ENCODE results near the gene TRAF3IP1. TPM values are rescaled to one million over a fixed set of nuclear protein-coding genes. Genes with fewer than 3 reads are reported as not detected.

The TRAF3IP1 gene
- total and polyA plus RNA-seq, 2 of the 13 experiments (the other 11 are each of a cell fraction or from before 2014, with no cell fraction given), result 4.1 to 12.9 TPM

DNA sequence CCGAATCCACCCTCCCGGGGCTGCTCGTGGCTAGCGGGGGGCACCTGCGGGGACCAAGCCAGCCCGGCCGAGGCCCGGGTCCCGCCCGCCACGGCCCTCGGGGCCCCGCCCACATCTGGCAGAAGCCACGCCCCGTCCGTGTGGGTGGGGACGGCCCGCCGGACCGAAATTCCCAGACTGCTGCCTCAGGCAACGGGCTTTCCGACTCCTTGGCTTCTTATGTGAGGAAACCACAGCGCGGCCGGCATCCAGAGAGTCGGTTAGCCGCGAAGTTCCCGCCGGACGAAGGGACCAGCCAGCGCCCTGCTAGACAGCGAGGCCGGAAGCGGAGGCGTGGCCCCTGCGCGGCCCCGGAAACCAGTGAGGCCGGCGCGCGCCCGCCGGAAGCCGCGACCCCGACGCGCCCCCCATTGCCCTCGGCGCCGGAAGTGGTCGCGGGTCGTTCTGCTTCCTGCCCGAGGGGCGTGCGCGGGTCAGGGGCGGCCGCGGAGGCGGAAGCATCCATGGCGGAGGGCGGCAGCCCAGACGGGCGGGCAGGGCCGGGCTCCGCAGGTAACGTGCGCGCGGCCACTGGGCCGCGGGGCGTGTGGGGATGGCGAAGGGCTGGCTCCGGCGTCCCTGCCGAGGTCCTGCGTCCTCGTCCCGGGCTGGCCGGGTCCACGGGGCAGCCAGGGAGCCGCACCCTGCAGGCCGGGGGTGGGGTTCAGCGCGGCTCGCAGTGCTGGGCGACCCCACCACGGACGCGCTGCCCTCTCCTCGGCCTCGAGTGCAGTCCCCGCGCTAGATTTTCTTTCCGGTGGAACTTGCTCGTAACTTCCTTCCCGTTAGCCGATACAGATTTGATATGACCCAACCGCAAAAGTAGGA, 106.5 kb downstream of the TRAF3IP1 start, which contains the start of gene ASB1 (continued):
- TF ChIP-seq, protein P1, sequence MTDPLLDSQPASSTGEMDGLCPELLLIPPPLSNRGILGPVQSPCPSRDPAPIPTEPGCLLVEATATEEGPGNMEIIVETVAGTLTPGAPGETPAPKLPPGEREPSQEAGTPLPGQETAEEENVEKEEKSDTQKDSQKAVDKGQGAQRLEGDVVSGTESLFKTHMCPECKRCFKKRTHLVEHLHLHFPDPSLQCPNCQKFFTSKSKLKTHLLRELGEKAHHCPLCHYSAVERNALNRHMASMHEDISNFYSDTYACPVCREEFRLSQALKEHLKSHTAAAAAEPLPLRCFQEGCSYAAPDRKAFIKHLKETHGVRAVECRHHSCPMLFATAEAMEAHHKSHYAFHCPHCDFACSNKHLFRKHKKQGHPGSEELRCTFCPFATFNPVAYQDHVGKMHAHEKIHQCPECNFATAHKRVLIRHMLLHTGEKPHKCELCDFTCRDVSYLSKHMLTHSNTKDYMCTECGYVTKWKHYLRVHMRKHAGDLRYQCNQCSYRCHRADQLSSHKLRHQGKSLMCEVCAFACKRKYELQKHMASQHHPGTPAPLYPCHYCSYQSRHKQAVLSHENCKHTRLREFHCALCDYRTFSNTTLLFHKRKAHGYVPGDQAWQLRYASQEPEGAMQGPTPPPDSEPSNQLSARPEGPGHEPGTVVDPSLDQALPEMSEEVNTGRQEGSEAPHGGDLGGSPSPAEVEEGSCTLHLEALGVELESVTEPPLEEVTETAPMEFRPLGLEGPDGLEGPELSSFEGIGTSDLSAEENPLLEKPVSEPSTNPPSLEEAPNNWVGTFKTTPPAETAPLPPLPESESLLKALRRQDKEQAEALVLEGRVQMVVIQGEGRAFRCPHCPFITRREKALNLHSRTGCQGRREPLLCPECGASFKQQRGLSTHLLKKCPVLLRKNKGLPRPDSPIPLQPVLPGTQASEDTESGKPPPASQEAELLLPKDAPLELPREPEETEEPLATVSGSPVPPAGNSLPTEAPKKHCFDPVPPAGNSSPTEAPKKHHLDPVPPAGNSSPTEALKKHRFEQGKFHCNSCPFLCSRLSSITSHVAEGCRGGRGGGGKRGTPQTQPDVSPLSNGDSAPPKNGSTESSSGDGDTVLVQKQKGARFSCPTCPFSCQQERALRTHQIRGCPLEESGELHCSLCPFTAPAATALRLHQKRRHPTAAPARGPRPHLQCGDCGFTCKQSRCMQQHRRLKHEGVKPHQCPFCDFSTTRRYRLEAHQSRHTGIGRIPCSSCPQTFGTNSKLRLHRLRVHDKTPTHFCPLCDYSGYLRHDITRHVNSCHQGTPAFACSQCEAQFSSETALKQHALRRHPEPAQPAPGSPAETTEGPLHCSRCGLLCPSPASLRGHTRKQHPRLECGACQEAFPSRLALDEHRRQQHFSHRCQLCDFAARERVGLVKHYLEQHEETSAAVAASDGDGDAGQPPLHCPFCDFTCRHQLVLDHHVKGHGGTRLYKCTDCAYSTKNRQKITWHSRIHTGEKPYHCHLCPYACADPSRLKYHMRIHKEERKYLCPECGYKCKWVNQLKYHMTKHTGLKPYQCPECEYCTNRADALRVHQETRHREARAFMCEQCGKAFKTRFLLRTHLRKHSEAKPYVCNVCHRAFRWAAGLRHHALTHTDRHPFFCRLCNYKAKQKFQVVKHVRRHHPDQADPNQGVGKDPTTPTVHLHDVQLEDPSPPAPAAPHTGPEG (CRISPR knock-in tag; IDR thresholded peaks at IDR 0.05), result peak; percentile 31; the same call in 1 of the 2 replicates
- TF ChIP-seq, protein P2, sequence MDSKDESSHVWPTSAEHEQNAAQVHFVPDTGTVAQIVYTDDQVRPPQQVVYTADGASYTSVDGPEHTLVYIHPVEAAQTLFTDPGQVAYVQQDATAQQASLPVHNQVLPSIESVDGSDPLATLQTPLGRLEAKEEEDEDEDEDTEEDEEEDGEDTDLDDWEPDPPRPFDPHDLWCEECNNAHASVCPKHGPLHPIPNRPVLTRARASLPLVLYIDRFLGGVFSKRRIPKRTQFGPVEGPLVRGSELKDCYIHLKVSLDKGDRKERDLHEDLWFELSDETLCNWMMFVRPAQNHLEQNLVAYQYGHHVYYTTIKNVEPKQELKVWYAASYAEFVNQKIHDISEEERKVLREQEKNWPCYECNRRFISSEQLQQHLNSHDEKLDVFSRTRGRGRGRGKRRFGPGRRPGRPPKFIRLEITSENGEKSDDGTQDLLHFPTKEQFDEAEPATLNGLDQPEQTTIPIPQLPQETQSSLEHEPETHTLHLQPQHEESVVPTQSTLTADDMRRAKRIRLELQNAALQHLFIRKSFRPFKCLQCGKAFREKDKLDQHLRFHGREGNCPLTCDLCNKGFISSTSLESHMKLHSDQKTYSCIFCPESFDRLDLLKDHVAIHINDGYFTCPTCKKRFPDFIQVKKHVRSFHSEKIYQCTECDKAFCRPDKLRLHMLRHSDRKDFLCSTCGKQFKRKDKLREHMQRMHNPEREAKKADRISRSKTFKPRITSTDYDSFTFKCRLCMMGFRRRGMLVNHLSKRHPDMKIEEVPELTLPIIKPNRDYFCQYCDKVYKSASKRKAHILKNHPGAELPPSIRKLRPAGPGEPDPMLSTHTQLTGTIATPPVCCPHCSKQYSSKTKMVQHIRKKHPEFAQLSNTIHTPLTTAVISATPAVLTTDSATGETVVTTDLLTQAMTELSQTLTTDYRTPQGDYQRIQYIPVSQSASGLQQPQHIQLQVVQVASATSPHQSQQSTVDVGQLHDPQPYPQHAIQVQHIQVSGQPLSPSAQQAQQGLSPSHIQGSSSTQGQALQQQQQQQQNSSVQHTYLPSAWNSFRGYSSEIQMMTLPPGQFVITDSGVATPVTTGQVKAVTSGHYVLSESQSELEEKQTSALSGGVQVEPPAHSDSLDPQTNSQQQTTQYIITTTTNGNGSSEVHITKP (CRISPR knock-in tag; IDR thresholded peaks at IDR 0.05; ENCODE audit: low read depth), result no peak
- no peak; the same call in 1 of the 2 replicates for TF ChIP-seq ZNF343 (CRISPR knock-in tag; IDR thresholded peaks at IDR 0.05)
- peak; percentile 90; the same call in 1 of the 2 replicates for TF ChIP-seq ZNF543 (CRISPR knock-in tag; IDR thresholded peaks at IDR 0.05)
- TF ChIP-seq IRF2 (CRISPR knock-in tag; IDR thresholded peaks at IDR 0.05), result peak; percentile 71; the same call in 1 of the 2 replicates
- TF ChIP-seq FUBP1 (CRISPR knock-in tag; IDR thresholded peaks at IDR 0.05; ENCODE audit: borderline replicate concordance), result 0 out of 2 replicates have a peak, but pooled peaks have one; percentile 48
- peak; percentile 55 for TF ChIP-seq ARNTL (CRISPR knock-in tag; IDR thresholded peaks at IDR 0.05)
- TF ChIP-seq NFKBIZ (CRISPR knock-in tag; IDR thresholded peaks at IDR 0.05), result no peak
- TF ChIP-seq ZNF3 (CRISPR knock-in tag; IDR thresholded peaks at IDR 0.05), result no peak
- TF ChIP-seq ZNF724P (CRISPR knock-in tag; IDR thresholded peaks at IDR 0.05; ENCODE audit: borderline replicate concordance), result no peak; the same call in none of the 2 replicates
- peak; percentile 55; the same call in 1 of the 2 replicates for TF ChIP-seq ZNF331 (CRISPR knock-in tag; IDR thresholded peaks at IDR 0.05)
- peak; percentile 88 for TF ChIP-seq ZNF546 (CRISPR knock-in tag; conservative IDR thresholded peaks at IDR 0.05)
- no peak for TF ChIP-seq ZNF260 (CRISPR knock-in tag; IDR thresholded peaks at IDR 0.05; ENCODE audit: borderline replicate concordance, low read depth)
- TF ChIP-seq, protein P3, sequence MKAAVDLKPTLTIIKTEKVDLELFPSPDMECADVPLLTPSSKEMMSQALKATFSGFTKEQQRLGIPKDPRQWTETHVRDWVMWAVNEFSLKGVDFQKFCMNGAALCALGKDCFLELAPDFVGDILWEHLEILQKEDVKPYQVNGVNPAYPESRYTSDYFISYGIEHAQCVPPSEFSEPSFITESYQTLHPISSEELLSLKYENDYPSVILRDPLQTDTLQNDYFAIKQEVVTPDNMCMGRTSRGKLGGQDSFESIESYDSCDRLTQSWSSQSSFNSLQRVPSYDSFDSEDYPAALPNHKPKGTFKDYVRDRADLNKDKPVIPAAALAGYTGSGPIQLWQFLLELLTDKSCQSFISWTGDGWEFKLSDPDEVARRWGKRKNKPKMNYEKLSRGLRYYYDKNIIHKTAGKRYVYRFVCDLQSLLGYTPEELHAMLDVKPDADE (CRISPR knock-in tag; IDR thresholded peaks at IDR 0.05), result no peak
